GM19372 (cell line): Measurements from ENCODE around the gene FHL5.
"Not testable (repeated sequence)": the region's sequence is repeated elsewhere in the genome, so short reads cannot be mapped to it uniquely, and the experiment has no call there.

Experiments used
- ATAC-seq: cut with Tn5 transposase; IDR thresholded peaks from one replicate; pipeline ENCODE4 v1.9.1; 2021; ENCODE audit warnings: mild to moderate bottlenecking, low read depth, moderate library complexity; ENCODE audit not compliant: unreplicated experiment

Gene FHL5

DNA sequence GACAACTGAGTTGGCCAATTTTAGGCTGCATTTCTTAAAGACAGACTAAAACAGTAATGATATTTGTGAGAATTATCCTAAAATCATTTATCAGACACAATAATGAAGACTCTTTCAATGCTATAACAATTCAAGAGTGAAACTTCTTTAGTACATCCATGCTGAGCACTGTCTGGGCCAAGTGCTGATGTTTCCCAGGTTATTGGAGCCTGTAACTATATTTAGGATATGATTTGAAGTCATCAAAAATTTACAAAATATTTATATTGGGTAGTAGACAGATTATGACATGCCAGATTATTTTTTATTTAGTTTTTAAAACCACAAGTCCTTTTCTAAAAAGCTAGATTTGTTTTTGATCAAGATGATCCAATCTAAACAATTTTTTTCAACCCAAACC is 45.1 kb downstream of the FHL5 start:
- no peak for ATAC-seq

GRCh38 chr6:96610019-96610418 is 47.1 kb downstream of the FHL5 start:
- ATAC-seq, result peak; percentile 43

DNA sequence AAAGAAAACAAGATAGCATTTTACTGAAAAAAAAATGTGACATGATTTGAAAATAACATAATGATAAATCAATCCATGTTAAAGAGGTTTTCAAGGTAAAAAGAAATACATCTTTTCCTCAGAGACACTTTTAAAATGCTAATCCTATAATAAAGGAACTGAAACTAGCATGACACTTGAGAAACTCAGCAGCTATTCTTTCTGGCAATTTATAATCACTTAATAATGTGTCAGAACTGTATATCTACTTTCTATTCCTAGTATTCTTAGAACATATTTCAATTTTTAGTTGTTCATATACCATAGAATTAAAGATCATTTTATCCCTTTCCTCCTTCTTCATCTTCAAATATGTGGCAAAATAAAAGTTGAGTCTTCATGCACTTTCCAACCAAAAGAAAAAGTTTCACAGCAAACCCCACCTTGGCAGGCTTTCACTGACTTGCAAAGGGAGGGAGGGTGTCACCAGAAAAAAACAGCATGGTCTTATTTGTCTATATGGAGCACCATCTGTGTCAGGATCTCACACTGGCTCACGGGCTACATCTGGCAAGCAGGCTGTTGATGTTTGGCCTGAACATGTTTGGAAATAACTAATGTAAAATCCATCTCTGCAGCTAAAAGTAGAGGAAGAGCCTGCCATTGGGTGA is 48.5 kb downstream of the FHL5 start:
- peak; percentile 67 for ATAC-seq

- no peak for ATAC-seq
These were observed 50.5 kb downstream of the FHL5 start for GRCh38 chr6:96613291-96613999.

- ATAC-seq, result no peak
These were observed 57.9 kb downstream of the FHL5 start for GRCh38 chr6:96620851-96621250.

GRCh38 chr6:96621983-96622382 is 59.1 kb downstream of the FHL5 start:
- no peak for ATAC-seq

DNA sequence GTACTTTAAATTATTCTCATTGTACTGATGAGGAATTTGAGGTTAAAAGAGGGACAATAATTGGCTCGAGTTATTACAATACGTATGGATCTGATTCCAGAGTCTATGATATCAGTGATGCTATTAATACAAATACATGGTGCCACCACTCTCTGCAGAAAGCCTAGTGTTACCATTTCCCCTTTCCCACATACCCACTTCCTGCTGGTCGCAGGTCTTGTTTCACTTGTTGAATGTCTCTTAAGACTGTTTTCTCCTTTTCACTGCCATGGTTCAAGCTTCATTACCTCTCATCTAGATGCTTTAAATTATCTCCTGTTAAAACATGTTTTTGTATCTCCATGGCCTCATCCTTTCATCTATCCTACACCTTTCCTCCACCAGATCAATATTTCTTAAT is 62.0 kb downstream of the FHL5 start:
- ATAC-seq, result no peak

- ATAC-seq, result peak; percentile 89
These were observed 63.9 kb downstream of the FHL5 start for GRCh38 chr6:96626759-96627364.

- no peak for ATAC-seq
These were observed 68.3 kb downstream of the FHL5 start for GRCh38 chr6:96631248-96631647.

GRCh38 chr6:96637979-96638378 is 75.1 kb downstream of the FHL5 start:
- ATAC-seq, result not testable (repeated sequence)

DNA sequence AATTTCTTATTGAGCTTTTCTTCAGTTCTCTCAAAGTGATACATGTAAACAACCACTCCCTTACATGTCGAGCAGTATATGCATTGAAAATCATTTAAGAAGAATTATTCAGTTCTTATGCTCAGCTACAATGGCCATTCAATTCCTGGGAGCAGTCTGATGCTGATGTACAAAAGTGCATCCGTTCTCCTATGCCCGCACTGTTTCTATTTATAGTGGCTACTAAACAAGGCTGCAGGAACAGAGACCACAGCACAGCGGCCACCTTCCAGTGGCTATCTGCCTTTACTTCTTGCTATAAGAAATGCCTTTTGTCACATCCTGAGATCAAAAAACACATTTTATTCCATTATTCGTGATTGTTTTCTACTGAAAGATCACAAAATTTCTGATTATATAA is 82.2 kb downstream of the FHL5 start:
- no peak for ATAC-seq

GRCh38 chr6:96649926-96650325 is 87.0 kb downstream of the FHL5 start:
- ATAC-seq, result no peak

DNA sequence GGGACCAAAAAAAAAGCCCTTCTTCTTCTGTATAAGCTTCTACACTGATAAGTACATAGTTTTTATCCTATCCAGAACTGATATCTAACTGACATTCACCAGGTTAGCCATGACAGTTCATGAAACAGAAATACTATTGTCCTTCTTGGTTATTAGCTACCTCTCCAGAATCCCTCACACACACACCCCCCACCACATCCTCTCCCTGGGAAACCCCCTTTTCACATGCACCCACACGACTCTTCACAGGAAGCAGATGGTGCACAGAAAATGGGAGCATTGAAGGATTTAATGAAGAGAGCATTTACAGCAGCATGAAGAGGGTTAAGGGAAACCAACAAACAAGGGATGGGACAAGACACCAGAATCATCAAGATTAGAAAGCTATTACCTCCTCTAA is 88.9 kb downstream of the FHL5 start:
- ATAC-seq, result no peak

DNA sequence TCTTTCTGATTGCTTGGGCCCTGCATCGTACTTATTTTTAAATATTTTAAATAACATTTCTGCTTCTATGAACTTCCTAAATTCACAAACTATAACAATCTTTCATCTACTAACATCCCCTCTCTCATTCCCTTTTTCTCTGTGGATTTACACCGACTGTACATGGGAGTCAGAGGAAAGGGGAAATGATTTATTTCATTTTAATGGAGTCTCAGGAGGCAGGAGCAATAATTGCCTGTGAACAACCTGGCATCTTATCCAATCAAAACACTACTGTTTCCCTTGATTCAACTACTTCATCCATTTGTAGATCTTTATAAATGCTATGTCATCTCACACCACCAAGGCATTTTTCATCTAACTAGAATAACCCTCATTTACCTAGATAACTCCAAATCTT is 89.6 kb downstream of the FHL5 start:
- ATAC-seq, result no peak

GRCh38 chr6:96653181-96653580 is 90.3 kb downstream of the FHL5 start:
- ATAC-seq, result no peak

DNA sequence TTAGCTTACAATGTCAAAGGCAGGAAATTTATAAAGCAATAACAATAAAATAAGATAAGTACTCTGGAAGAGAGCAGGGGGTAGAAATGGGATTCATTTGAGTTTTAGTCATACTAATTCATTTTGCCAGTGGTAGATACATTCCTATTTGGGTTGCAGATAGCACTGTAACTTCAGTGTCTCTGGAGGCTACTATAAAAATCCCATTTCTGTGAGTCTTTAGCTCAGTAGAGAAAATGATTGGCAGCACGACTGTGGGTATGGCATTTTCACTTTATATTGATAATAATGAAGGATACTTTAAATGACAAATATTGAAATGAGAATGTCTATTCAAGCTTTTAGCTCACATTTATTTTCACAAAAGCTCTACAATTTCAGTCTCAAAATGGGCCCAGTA is 93.6 kb downstream of the FHL5 start:
- no peak for ATAC-seq

DNA sequence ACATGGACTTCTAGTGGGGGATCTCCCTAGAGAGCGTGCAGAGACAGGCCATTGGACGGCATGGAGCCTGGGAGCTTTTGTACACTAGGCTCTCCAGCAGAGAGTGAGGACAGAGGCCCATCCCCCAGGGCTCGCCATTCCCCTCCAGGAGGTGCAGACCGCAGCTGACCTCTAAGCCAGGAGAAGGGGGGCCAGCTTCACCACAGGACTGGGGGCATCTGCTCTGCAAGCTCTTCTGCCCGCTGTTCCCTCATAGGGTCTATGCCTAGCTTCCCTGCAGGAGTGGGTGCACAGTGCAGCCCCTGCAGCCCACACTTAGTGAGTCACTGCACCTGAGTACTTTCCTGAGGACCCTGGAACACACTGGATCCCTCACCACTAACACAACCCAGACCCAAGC is 94.4 kb downstream of the FHL5 start:
- no peak for ATAC-seq

DNA sequence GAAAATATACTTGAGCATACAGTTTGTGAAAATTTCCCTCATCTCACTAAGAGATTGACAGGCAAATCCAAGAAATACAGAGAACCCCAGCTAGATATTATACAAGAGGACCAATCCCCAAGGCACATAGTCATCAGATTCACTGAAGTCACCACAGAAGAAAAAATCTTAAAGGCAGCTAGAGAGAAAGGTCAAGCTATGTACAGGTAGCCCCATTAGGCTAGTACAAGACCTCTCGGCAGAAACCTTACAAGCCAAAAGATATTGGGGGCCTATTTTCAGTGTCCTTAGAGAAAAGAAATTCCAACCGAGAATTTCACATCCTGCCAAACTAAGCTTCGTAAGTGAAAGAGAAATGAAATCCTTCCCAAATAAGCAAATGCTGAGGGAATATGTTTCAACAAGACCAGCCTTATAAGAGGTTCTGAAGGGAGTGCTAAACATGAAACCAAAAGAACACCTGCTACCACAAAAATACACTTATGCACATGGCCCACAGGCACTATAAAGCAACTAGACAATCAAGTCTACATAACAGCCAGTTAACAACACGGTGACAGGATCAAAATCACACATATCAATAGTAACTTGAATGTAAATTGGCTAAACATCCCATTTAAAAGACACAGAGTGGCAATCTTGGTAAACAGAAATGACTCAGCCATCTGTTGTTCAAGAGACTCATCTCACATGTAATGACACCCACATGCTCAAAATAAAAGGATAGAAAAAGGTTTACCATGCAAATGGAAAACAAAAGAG is 96.3 kb downstream of the FHL5 start:
- no peak for ATAC-seq
